Midbrain (tissue), 1 donor: ENCODE data around the gene GBGT1.

Source experiments
- DNase-seq: peaks from one replicate; lab custom pipeline; 2025; lab: John Stamatoyannopoulos, UW

GBGT1 gene

DNA sequence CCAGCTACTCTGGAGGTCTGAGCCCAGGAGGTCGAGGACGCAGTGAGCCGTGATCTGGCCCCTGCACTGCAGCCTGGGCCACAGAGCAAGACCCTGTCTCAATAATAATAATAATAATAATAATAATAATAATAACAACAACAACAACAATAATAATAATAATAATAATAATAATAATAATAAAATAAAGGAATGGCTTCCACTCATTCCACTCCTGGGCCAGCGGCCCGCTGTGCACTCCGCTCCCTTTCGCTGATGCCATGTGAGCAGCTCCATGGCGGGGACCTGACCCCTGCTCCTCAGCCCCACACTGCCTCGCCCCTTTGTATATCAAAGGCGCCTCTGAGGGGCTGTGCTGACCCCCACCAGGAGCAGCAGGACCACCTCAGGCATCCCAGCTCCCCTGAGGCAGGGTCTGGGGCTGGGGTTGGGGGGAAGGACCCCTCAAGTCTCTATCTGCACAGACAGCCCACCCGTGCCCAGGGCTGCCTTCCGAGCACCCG lies 20.0 kb downstream of the GBGT1 start:
- no peak for DNase-seq

DNA sequence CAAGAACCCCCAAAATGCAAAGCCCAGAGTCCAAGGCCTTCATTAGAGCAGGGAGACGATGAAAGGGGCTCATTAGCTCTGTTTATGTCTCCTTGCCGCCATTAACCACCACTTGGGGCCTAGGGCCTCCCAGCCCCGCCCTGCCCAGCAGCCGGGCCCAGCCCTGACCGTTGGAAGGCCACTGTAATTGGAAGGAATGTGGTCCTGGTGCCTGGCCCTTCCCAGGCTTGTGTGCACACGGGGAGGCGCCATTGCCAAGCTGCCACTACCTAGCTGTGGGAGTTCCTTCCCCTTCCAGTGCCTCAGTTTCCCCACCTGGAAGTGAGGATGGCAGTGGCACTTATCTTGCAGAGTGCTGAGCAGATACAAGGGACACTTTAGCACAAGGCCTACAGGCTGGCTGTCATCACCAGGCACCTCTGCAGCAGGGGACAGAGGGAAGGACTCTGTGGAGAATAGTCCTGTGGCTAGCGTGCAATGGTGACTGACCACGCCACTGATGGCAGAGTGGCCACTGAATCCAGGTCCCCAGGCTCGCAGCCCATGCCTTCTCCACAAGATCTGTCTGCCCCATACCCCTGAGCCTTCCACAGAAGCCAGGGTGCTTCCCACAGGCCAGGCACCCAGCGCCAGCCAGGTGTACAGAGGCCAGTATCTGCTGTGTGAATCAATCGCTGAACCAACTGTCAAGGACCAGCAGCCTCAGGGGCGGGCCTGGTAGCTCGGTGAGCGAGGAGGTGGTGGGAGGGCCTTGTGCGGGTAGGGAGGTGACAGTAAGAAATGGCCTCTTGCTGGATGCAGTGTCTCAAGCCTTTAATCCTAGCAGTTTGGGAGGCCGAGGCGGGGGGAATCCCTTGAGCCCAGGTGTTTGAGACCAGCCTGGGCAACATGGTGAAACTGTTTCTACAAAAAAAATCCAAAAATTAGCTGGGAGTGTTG lies 20.8 kb downstream of the GBGT1 start:
- DNase-seq: no peak

DNA sequence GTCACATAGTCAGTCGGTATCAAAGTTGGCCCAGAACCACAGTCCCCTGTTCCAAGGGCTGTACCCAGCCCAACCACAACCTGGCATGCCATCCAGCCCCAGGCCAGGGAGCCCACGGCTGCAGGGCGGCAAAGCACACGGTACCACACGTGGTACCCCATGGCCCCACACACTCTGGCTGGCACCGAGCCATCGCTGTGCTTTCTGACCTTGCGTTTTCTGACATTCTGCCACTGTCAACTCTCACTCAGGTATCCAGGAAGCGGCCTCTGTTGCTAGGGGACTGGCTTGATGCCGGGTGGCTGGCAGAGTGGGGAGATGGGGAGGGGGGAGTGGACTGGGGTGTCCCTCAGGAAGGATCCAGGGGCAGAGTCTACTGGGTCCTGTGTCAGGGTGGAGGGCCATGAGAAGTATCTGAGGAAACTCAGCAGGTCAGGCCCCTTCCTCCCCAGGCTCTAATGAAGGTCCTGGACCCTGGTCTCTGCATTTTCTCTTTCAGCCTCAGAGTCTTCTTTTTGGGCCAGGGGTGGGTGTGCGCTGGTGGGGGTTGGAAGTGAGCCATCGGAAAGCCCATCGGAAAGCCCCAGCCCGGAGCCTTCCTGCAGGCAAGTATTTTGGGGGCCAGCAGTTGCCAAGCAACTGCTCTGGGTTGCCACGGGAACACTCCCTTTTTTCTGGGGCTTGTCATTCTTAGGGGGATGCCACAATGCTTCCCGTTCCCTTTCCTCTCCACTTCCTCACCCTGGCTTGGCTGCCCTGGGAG lies 21.7 kb downstream of the GBGT1 start:
- DNase-seq: no peak

DNA sequence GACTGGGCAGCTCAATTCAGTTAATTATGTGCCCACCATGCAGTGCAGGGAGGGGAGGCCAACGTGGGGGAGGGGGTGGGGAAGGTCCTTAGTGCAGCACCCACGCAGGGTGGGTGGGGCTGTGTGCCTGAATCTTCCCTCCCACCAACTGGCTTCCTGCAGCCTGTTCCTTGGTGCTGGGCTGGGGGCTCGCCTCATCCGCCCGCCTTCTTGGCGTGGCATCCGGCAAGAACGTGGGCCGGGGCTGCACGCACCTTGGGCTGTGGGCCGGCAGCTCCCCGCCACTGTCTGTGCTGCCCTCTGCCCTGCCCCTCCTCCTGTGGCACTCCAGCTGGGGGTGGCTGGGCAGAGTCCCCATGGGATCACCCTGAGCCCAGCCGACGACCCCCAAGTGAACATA lies 23.1 kb downstream of the GBGT1 start:
- no peak for DNase-seq

DNA sequence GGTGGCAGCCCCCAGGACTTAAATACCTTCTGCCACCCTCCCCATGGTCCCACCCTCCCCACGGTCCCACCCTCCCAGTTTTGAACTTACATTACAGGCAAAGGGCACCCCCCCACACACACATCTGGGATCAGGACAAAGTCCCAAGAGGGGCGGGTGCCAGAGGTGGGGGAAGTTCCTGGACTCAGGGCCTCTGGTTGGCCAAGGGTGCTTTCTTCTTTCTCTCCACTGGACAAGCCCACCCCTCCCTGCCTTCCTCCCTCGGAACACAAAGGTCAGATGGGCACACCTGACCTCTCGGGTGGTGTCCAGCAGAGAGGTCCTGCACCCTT lies 23.6 kb downstream of the GBGT1 start:
- no peak for DNase-seq

DNA sequence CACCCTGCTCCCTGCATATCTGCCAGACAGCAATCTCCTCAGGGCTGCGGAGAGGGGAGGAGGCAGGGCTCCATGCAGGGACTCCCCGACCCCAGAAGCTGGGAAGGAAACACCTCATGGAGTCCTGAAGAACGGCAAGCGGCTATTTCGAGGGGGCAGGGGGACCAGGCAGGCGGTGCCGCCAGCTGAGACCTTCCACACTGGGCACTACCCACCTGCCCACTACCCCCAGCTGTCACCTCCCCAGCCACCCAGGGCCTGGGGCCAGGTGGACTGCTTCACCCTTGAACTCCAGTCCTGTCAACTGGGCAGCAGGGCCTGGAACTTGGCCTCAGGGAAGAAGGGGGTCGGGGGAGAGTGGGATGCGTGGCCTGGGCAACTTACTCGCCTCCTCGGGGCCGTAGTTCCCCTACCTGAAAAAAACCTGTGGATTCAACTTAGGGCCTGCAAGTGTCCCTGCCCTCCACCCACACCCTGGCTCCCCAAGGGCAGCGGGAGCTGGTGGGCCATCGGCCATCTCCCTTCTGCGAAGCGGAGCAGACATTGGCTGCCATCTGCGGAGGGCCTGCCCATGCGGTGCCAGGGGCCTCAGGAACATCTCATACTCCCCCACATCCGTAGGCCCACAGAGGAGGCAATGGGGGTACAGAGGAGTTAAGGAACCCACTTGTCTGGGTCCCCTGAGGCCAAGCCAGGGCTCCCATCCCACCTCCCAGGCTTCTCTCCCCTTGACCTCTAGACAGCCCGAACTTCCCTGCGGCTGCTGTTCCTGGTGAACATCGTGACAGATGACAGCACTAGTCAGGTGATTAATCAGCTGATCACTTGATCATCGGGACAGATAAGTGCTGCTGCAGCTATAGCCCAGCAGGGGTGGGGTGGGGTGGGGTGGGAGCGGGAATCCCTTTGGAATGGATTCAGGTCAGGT lies 24.2 kb downstream of the GBGT1 start:
- peak; percentile 36 for DNase-seq

DNA sequence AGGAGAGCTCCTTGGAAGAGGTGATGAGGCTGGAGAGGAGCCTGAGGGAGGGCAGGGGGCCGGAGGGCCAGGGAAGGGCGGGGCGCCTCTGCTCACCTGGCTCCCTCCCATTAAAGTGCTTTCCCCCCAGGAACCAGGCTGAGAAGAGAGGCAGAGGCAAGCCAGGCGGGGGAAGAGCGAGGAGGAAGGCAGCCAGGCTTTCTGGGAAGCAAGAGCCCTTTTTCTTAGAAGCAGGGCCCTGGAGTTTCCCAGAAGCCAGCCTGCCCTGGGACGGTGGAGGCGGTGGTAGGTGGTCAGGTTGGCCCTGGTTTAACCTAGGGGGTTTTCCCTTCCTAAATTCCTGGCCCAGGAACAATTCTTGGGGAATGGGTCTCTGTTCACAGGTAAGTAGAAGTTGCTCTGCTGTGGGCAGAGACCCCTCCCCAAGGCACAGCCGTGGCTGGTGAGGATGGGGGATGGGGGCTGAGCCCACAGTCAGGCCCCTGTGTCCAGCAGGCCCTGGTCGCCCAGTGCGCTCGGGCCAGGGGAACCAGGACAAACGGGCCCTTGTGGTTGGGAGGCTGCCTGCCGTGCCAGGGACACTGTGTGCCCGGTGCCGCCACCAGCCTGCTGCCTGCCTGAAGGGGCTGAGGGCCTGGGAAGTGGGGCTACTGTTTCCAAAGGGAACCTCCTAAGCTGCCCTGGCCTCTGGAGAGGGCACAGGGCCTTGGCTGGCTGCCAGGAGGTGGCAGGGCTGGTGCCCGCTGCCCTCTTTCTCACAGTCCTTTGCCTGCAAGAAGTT lies 26.1 kb downstream of the GBGT1 start:
- DNase-seq: peak; percentile 91

DNA sequence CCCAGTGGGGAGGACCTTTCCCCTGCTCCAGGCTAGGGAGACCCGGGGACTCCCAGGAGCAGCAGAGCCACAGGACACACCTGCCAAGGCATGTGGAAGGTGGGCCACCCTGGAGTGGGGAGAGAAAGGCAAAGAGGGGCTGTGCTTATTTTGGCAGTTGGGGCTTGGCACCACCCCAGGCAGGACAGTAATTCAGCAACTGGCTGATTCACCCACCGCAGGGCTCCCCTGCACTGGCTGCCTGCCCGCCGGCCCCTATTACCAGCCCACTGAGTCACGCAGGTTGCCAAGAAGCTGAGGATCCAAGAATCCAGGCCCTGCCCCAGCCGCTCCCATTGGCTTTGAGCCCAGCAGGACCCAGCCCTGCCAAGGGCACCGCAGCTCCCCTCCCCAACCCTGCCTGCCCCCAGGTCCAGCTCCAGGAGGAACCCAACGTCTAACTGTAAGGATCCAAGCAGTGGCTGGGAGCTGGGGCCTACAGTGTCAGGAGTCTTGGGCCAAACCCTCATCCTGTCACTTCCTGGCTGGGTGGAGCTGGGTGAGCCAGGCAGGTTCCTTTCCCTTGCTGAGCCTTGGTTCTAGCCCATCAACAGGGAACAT lies 28.5 kb downstream of the GBGT1 start:
- DNase-seq: peak; percentile 41

DNA sequence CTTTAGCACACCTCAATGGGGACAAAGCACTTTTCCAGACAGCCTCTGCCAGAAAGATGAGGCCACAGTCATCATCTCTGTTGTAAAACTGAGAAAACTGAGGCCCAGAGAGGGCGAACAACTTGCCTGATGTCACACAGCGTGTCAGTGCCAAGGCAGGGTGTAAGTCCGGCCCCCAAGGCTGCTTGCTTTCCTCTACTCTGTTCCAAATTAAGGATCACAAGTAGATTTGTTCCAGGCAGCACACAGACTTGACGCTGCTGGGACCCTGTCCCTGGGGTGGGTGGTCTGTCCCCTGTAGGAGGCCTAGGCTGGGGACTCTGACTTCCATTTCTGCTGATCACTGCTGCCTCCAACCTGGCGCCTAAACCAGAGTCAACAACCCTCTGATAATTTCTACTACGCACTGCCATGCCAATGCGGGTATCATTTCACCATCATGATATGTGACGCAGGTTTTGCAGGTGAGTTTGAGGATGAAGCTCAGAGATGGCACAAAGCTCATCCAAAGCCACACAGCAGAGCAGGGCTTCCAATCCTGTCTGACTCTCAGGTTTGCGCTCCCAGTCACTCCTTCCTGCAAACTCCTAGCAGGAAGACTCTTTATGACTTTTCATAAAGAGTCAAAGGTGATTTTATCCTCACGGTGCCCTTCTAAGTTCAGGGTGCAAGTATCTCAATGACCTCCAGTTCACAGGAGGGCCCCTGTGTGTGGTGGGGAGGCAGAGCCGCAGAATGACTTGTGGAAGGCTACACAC lies 29.1 kb downstream of the GBGT1 start:
- no peak for DNase-seq

DNA sequence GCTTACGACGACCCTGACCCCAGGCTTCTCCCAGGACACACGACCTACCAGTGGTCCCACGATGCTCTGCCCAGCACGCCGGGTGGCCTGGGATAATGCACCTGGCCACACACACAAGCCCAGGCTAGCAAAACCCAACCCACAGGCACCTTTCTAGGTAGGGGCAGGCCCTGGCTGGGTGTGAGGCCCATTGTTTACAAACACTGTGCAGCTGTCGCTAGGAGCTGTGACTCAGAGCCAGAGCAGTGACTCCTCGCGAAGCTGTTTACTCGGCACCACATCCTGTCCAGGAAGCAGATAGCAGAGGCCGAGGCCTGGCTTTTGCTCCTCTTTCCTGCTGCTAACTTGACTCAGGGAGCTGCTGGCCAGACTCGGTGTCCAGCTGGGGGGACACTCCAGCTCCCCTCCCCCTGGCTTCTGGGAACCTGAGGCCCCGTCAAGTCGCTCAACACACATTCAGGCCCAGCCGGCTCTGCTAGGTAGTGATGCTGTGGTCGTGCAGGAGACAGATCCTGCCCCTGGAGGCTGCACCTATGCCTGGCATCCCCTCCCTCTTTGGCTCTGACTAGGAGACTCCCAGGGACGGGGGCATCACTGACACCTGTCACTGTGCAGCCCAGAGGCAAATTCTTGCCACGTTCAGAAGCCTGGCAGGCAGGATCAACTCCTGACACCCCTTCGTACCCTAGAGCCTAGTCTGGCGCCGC lies 29.9 kb downstream of the GBGT1 start:
- peak; percentile 76 for DNase-seq

DNA sequence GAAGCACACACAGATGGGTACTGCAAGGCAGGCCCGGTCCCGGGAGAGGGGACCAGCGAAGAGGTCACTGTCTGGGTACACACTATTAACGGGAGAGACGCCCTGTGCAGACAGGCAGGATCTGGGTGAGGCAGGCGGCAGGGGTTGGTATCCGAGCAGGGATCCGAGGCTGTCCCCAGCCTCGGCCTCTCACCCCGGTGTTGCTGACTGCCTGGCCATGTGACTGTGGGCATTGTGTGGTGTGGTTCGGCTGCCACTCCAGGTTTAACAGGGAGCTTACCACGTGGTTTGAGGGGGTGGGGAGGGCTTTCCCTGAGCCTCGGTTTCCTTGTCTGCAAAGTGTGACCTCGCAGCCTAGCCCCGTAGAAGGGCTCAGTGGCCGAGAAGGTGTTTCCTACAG lies 31.5 kb downstream of the GBGT1 start:
- peak; percentile 33 for DNase-seq

DNA sequence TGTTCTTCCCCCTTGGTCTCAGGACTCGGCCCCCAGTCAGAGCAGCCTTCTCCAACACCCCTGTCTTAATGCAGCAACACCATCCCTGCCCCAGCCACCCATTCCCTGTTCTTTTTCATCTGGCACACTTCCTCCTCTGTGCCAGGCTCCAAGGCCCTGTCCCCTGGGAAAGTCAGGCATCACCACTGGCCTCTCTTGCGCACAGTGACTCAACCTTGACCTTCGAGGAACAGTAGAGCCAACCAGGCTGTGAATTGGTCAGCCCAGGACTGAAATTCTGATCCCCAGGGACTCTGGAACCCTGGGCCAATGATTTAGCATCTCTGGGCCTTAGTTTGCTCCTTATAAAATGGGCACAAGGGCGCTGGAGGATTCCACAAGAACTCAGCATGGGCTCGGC lies 32.2 kb downstream of the GBGT1 start:
- DNase-seq: no peak

DNA sequence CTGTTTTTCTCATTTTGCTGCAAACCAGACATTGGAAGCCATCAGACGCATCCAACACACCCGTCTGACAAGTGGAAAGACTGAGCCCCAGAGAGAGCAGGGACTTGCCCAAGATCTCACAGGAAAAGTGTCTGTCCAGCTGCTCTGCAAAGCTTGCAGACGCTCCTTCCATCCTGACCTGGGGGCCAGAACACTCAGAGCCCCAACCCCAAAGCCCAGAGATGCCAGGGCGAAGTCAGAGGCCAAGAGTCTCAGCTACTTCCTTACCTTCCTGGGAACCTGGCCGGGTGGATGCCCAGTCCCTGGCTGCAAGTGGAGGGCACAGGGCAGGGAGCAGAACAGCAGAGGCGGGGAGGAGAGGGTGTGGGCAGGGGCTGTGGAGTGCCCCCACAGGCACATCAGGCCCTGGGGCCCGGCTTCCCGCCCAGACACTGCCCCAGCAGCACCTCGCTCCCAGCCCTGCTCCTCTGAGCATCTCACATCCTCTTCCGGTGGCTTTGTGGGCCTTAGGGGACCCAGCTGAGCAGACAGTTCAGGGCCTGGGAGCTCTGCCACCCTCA lies 32.9 kb downstream of the GBGT1 start:
- DNase-seq: no peak

DNA sequence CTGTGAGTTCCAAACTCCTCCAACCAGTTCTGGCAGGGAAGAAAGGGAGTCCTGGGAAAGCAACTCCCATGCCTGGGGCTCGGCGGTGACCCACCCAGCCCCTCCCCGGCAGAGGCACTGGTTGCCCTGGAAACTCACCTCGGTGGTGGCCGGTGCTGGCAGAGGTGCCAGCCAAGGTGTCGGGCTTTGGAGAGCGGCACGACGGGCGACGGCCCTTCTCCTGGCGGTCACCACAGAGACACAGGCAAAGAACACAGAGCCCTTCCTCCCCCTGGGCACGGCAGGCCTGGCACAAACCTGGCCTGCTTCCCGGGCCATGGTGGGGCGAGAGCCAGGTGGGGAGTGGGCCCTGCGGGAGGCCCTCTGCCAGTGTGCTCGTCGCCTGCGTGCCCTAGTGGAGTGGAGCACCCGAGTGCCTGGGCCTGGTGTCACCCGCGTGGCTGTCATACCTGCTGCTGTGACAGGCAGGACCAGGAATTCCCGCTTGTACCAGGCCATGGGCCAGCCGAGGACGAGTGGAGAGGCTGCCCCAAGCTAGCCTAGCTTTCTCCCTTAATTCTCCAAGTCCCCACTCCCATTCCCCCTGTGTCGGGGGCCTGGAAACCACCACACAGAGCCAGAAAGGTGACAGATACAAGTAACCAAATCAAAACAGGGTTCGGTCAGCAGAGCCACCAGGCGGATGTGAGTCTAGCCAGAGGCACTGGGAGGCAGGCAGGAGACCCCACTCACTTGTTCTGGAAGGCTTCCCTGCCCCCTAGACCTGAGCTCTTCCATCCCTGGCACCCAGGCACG lies 34.5 kb downstream of the GBGT1 start:
- peak; percentile 32 for DNase-seq

DNA sequence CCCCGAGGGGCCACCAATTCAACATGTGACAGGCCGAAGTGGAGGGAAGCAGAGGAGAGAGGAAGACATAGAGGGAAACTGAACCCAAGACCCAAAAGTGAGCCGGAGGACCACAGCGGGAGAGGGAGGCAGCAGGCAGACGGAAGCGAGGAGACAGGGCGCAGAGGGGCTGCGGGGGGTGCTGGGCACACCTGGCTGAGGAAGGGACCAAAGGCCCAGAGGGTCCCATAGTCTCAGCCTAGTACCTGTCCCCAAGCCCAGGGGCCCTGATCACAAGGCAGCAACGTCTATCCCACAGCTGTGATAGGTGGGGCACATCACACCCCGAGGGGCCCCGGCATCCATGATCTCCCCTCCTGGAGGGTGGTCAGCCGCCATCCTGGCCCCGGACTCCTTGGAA lies 35.6 kb downstream of the GBGT1 start:
- DNase-seq: no peak

DNA sequence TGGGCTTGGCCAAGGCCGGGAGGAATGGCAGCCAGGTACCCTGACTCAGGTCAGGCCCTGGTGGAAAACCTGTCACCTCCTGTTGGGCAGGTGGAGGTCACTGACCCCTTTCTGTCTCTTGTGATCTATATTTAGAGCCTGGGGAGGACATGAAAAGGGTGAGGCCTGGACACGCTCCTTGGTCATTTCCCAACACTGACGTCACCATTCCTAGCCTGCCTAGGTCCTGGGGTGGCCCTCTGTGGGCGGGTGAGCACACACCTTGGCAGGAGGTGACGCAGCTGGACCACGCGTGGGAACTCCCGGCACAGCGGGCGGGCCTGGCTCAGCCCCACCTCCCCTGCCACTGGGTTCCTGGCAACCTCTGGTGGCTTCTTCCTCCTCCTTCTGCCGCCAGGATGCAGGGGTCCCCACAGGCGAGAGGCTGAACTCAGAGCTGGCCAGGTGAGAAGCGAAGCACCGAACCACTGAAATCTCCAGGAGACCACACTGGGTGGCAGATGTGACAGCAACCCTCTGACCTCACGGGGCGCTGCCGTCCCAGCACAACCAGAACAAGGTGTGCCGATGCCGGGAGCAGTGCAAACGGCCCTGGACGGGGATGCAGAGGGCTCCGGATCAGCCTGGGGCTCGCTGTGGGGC lies 36.3 kb downstream of the GBGT1 start:
- no peak for DNase-seq

DNA sequence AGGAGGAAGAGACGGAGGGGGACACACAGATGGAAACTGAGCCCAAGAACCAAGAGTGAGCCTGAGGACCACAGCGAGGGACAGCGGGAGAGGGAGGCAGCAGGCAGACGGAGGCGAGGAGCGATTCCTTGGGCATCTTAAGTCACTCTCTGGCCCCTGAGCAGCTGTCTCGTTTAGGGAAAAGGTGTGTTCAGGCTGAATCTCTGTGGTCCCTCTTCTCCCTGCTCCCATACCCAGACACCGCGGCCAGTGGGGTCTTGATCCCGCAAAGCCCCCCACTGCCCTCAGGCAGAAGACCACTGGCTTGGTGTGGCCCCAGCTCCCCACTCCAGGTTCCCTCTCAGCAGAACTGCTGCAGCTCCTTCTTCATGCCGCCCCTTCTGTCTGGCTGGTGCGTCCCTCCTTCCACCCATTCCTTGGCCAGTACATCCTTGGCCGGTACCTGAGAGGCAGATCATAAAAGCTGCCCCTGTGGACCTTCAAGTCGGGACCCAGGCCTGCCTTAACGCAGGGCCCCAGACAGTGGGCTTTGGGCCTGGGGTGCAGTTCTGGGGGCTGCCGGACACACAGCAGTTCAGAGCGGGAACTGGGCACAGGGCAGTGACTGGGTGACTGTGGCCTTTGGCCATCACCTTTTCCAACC lies 36.9 kb downstream of the GBGT1 start:
- no peak for DNase-seq
